SKM-1 (cell line): ENCODE data around the gene GRIA4.

Experiments used
- DNase-seq: peaks from one replicate; lab custom pipeline; 2025; ENCODE audit not compliant: unreplicated experiment; lab: John Stamatoyannopoulos, UW

GRIA4 gene

DNA sequence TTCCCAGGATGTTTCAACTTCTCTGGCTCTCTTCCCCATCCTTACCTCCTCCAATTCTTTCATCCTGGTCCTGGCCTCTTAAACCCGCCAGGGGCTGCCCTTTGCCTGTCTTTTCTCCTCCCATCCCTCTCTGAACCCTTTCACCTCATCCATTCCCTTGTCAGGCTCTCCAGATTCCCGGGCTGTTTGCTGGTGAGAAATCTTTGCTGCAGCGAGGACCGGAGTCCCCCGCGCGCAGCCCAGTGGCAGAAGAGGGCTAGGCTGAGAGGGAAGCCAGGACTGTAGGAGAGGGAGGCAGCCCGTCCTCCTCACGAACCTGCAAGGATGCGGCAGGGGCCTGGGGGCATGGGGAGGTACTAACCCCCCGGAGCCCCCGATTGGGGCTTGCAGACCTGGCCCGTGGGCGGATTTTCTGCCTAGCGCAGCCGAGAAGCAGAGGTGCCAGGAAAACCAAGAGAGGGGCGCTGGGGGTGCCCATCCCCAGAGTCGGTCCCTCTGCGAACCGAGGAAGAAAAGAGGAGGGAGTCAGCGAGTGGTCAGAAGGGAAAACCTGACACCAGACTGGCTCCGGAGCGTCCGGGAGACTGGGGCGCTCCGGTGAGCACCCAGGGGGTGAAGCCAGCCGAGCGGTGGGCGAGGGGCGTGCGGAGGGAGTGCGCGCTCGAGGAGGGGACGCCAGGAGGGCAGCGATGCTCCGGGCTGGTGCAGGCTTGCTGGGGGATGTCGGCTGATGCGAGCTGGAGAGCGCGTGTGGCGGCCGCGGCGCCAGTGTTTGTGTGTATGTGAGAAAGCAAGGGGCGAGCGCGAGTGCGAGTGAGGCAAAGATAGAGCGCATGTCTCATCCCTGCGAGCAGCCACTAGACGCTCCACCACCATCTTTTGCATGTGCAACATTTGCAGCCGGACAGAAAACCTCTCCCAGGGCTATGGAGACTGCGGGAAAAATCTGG lies at the start of gene GRIA4:
TSS of gene GRIA4 (plus strand) at position 242 of the 950 bp plus-strand sequence. CDS start 925 bp downstream, outside the sequence.
- no peak for DNase-seq

DNA sequence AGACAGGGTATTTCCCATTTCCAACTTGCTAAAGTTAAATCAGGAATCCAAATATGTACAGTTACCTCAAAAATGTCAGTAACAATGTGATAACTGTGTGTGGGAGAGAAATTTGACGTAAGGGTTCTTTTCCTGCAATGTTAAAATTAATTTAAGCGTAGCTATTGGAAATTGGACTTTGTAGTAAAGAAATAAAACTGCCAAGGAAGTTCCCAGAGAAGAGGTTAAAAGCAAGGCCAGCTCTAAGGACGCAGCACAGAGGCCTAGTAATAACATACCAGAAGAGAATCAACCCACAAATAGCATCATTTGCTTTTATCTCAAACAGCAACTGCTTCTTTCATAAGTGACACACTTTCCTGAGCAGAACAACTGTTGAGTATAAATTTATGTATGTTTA lies 36.8 kb upstream of the GRIA4 start:
- DNase-seq = no peak

DNA sequence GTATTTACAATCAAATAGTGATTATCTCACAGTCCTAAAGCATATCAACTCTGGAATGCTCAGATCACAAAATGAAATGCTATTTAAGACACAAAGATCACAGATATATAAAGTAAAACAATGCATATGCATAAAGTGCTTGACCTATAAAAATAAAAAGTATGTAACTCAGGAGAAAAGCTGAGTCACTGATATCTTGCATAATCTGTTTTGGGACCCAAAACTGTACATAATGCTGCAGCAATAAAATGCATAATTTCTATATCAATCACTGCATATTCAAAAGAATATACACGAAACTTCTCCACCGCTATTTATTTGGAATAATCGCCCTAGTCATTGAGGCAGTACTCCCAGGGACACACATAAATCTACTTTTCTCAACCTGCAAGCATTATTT lies 34.9 kb upstream of the GRIA4 start:
- DNase-seq = no peak

DNA sequence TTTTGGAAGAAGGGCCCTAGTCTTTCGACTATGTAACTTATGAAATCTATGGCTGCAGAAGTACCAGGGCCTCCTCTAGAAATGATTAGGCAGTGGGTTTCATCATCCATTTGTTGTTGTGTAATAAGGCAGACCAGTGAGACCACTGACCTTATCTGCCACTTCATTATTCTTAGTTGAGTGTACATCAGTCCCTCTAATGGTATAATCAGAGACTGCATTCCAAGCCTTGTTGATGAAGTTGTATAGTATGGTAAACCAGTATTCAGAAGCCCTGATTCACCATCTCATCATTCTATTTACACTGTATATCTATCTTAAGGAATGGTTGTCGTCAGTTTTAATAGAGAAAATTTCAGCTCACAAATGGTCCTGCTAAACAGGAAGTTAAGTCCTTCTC lies 32.2 kb upstream of the GRIA4 start:
- DNase-seq = no peak

DNA sequence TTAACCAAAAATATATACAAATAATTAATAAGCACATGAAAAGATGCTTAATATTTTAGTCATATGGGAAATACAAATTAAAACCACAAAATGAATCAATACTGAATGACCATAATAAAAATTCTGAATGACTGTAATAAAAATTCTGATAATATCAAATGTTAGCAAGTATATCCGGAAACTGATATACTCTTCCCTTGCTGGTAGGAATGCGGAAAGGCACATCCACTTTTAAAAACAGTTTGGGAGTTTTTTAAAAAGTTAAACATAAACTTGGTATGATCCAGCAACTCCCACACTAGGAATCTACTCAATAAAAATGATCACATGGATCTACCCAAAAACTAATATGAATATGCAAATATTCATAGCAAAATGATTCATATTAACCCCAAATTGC lies 30.8 kb upstream of the GRIA4 start:
- no peak for DNase-seq

DNA sequence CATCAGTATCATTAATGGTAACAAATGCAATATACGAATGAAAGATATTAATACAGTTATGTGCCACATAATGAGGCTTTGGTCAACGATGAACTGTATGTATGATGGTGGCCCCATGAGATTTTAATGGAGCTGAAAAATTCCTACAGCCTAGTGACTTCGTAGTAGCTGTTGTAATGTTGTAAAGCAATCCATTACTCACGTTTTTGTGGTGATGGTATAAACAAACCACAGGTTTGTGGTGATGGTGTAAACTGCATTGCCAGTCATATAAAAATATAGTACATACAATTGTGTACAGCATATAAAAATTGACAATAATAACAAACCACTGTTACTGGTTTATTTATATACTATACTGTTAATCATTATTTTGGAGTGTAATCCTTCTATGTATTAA lies 27.4 kb upstream of the GRIA4 start:
- DNase-seq = no peak

DNA sequence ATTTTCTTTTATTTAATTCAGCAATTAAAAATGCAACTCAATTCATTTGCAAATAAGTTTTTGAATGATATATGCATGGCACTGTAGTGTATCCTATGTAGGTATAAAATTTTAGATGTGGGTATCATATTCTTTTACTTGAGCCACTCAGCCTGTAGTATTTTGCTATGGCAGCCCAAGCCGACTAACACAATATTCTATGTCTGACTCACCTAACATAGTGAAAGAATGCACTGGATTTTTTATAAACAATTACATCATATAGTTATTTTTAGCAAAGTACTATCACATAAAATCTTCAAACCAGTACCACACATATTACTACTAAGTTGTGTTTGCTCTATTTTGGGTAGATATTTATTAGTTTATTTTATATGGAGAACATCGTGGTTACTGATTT lies 21.9 kb upstream of the GRIA4 start:
- DNase-seq = no peak

DNA sequence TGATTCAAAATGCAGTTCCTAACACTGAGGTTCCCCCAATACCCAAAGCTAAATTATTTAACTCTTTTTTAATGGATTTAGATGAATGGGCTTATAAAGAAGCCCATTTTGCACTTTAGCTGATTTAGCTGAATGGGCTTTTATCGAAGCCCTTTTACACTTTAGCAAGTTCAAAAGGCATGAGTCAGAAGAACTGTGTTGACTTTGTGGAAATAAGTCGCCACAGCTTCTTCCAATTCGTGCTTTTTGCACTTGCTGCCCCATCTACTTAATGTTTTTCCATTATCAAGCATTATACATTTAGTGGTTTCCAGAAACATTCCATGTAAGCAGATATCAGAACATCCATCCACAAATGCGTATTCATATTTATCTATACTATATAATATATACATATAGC lies 20.5 kb upstream of the GRIA4 start:
- no peak for DNase-seq

DNA sequence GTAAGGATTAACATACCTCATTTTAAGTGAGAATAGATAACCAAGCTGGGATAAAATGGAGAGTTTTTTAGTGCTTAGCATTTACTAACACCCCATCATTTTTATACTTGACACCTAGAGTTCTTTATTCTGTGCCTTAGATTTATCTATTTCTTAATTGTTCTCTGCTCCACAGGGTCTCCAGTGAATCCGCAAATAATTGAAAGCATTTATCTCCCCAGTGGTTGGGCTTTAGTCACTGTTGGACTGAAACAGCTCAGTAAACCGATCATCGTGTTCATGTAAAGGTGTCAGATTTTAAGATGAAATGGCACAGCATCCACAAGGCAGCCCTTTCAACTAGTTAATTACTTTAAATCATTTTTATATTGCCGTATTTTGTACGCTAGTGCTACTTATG lies 17.8 kb upstream of the GRIA4 start:
- DNase-seq = no peak

DNA sequence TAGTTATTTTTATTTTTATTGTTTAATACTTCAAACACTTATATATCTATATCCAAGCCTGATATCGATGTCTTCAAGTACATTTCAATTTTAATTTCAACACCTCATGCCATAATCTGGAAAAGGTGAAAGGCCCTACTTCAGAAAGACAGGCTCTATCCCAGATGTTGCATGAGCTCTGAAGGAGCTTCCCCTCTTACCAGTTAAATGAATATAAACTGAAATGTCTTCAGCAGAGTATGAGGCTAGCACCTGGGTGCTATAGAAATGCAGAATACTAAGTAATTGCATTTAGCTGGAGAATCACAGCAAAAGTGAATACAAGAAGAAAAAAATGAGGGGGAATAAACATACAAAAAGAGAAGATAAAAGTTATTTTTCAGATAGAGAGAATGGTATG lies 11.5 kb upstream of the GRIA4 start:
- no peak for DNase-seq

DNA sequence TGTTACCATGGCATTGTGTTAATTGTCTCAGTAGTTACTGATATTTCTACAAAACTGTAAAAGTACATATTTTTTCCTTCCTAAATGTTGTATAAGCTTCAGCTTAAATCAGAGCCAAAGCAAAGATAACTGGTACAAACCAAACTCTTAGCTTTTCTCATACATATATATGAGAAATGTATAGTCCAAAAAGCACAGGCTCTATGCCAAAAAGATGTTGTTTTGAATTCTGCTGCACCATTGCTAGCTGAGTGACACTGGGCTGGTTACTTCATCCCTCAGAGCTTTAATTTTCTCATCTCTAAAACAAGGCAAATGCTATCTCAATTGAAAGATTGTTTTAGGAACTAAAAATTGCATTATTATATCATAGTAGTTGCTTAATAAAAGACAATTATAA lies 6.7 kb upstream of the GRIA4 start:
- no peak for DNase-seq

DNA sequence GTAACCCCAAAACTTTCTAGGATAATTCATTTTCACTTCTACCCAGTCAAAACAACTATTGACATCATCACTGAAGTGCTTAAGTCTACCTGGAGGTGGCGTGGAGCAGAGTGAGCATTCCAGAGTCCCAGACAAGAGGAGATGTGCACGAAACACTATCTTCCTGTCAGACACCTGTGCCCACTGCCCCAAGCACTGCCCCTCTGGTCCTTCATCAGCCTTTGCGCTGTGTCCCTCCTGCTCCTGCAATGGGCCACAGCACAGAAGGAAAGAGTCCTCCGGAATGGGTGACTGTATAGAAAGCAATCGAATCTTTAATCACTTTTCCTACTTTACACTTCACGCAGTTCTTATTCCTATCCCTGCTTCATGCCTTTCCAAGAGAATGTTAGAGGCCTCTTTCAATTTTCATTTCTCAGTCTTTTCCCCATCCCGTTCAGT lies 512 bp upstream of the GRIA4 start:
- DNase-seq = peak; percentile 7

DNA sequence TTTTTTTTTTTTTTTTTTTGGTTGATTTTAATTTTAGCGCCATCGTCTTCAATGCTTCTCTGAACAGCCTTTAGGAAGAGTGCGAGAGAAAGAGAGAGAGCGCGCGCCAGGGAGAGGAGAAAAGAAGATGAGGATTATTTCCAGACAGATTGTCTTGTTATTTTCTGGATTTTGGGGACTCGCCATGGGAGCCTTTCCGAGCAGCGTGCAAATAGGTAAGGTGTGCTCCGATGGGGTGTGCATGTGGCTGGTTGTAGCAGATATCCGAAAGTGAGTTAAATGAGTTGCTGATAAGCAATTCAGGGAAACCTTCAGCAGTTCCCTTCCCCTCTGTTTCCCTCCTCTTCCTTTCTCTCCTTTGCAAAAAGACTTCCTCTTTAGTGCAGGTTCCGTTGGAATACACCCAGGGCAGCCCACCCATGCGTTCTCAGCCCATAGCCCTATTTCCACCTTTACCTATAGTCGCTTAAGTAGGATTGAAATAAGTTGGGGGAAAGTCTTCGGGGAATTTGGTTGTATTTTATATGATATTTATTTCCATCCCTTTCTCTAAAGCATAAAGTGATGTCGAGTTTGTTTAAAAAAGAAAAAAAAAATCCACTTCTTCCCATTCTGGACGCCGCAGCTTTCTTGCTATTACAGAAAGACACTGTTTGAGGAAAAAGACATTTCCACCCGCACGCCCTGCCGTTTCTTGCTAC lies 1.1 kb downstream of the GRIA4 start:
- DNase-seq = no peak

DNA sequence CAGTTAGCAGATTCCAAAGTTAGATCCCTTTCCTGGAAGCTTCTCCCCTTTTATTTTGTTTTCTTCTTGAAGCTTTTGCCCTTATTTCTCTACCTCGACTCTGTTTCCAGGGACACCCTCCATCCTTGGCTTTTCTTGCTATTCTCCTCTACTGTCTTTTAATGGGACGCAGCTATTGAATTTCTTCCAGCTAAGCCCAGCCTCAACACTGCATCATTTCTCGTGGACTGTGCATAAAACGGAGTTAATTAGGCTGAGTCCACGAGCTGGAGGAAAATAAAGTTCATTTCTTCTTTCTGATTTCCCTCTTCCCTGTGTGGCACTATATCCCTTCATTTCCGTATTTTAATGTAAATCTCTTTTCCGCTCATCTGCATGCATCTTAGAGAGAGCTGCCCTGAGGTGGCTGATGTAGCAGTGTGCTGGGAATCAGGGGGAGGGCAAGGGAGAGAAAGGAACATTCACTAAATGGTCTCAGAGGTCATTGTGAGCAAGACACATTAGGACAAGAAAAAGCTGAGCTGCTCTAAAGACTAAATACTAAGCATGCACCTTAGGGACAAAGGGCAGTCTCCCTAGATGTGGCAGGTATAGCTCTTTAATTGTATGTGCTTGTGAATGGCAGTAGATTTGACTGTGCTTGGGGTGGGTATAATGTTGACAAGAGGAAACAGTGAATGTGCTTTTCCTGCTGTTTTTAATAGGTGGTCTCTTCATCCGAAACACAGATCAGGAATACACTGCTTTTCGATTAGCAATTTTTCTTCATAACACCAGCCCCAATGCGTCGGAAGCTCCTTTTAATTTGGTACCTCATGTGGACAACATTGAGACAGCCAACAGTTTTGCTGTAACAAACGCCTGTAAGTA lies 1.9 kb downstream of the GRIA4 start:
- no peak for DNase-seq

DNA sequence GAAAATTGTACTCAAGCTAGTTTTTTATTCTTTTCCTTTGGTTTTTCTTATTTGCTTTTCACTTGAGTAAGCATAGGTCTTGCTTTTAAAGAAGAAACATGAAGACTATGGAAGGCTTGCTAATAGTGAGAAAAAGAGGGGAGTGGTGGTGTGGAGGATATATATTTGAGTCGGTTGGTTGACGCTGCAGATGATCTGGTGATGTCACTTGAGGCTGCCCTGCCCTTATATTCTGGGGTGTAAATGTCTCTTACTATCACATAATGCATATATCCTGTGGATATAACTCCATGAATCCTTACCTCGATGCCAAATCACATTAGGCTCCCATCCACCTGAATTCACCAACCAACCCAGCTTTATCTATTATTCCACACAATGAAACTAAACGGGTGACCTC lies 2.9 kb downstream of the GRIA4 start:
- DNase-seq = no peak

DNA sequence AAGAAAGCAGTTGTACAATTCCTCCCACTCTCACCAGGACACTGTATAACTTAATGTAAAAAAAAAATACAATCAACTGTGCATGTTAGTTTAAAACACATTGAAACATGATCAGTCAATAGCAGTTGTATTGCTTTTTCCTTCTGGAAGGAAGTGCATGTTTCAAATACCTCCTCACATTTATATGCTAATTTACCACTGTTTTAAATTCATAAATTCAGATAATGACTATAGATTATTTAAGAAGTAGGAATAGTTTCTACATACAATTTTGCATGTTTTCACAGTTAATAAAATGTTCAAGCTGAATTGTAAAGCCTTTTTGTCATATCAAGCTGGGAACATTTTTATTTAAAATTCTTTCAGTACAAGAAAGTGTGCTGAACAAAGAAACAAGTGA lies 3.3 kb downstream of the GRIA4 start:
- DNase-seq = no peak

DNA sequence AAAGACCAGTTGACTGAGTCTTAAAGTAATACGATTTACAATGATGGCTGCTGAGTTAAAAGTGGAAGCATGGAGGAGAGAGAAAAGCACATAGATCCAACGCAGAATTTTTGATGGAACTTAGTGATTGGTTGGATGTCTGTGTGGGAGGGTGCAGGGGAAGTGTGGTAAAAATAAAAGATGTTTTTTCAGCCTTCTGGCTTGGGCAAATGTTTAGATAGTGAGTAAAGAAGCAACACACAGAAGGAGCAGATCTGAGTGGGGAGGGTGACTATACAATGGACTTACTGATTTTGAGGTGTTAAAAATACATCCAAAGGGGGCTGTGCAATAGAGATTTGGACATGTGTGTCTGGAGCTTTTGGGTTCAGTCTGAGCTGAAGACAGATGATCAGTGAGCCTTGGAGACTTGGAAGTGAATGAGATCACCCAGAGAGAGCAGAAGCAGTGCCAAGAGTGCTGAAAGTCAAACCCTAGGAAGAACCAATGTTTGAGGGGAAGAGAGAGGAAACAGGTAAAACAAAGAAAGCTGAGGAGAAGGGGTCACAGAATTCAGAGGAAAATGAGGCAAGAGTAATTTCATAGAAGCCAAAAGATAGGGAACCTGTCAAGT lies 8.6 kb downstream of the GRIA4 start:
- DNase-seq = no peak

DNA sequence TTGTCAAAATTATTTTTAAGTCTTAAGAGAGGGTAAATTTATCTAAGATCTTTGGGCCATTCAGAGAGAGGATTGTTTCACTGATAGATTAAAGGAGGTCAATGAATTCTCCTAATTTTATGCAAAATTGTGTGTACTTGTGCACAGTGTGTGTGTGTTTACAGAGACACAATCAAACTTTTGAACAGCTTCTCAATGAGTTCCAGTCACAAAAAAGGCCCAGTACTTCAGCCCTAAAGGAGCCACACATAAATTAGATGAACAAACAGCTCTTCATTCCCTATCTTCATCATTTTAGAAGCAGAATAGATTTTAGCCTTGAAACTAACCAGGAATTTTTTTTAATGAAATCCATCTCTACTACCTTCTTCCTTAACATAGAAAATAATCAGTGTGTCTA lies 9.7 kb downstream of the GRIA4 start:
- DNase-seq = no peak

DNA sequence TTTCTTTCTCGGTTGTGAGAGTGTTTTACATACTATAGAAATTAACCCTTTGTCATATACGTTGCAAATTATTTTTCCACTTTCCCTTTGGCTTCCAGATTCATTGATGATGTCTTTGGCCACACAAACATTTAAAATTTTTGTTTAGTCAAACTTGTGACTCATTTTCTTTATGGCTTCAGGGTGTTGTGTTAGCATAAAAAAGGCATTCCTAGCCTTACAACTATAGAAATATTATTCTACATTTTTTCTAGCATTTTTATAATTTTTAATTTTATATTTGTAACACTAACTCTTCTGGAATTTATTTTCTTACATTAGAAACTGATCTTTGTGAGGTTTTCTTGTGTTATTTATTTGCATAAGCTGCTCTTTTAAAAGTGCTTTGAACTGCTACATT lies 12.1 kb downstream of the GRIA4 start:
- no peak for DNase-seq

DNA sequence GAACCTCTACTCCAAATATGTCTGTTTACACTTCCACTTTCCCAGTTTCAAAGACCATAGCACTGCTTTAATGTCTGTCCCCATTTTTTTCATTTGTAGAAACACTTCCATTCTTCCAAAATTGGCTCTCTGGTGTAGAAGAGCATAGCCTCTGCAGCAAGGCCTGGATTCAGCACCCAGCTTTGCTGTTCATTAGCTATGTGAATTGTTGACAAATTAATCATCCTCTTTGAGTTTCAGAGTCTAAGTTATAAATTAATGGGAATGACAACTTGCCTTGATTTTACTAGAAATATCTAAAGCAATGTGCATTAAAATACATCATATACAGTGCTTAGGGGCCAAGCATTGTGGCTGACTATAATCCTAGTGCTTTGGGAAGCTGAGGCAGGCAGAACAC lies 22.4 kb downstream of the GRIA4 start:
- DNase-seq = no peak

DNA sequence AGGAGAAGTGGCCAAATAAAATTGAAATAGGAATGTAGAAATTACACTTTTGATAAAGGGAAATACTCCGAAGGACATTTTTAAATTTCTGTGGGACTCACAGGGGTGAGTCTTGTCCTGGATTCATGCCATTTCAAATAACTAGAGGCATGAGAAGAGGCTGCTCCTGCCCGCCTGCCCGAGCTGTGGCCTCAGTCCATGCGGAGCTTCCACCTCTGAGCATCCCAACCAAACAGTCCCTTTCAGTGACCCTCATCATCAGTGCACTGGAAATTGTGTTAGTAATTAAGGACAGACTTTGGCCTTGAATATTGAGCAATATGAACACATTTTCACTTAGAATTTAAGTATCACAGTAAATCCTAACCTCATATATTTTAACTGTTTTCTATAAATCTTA lies 25.6 kb downstream of the GRIA4 start:
- DNase-seq = no peak
